Hepatocyte (in vitro differentiated cells): Measurements from ENCODE around the gene LRCH1.

ENCODE experiments used
- CTCF ChIP-seq: fragments of 200-600 bp; sonication (generic); IDR thresholded peaks from 2 replicates; pipeline ENCODE4 v1.5.1; 2016; ENCODE audit warnings: antibody characterized with exemption, mild to moderate bottlenecking; ENCODE audit not compliant: poor library complexity
- EZH2 ChIP-seq: fragments of 200-600 bp; sonication (generic); IDR thresholded peaks from 2 replicates; pipeline ENCODE4 v1.6.1; 2016; ENCODE audit warnings: antibody characterized with exemption, mild to moderate bottlenecking, borderline replicate concordance

DNA sequence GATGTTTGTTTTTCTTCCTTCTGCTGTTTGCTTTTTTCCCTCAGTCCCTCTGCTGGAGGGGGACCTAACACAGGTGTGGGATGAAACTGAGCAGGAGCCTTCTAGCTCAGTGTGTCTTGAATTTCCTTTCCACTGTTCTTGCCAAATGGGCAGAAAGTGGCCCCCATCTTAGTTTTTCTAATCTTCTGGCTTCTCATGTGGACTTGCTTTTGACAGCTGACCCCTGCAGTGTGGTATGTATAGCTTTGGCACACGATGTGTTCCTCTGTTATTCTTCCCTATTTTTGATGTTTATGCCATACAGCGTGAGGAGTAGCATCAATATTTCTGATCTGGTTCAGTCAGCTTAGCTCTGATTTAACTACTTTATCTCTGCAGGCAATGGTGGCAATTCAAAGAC, 8.3 kb downstream of the LRCH1 start:
- no peak for TF ChIP-seq EZH2
- no peak for TF ChIP-seq CTCF
